GM21390 (cell line): ENCODE results near the gene CCDC90B.
A peak's percentile ranks its signal among the peaks of the same experiment; 100 is the strongest.
"Not testable (repeated sequence)": the region's sequence is repeated elsewhere in the genome, so short reads cannot be mapped to it uniquely, and the experiment has no call there.

Experiments
- ATAC-seq: cut with Tn5 transposase; IDR thresholded peaks from one replicate; pipeline ENCODE4 v1.9.1; 2021; ENCODE audit not compliant: unreplicated experiment

The CCDC90B gene

GRCh38 chr11:83292709-83293456 is 6.7 kb upstream of the CCDC90B start:
- peak; percentile 66 for ATAC-seq

- ATAC-seq: no peak
Observed at GRCh38 chr11:83287631-83288030, 1.5 kb upstream of the CCDC90B start.

GRCh38 chr11:83285151-83285770 is 906 bp downstream of the CCDC90B start:
- ATAC-seq: peak; percentile 44

- no peak for ATAC-seq
Observed at GRCh38 chr11:83284501-83285150, 1.5 kb downstream of the CCDC90B start.

GRCh38 chr11:83282084-83282716 is 4.0 kb downstream of the CCDC90B start:
- no peak for ATAC-seq

- ATAC-seq: no peak
Observed at GRCh38 chr11:83280256-83280655, 5.9 kb downstream of the CCDC90B start.

- ATAC-seq: no peak
Observed at GRCh38 chr11:83278351-83278750, 7.8 kb downstream of the CCDC90B start.

GRCh38 chr11:83275888-83276641 is 10.1 kb downstream of the CCDC90B start:
- ATAC-seq: no peak

- ATAC-seq: no peak
Observed at GRCh38 chr11:83272627-83273026, 13.5 kb downstream of the CCDC90B start.

- not testable (repeated sequence) for ATAC-seq
Observed at GRCh38 chr11:83271734-83272133, 14.4 kb downstream of the CCDC90B start.

- ATAC-seq: not testable (repeated sequence)
Observed at GRCh38 chr11:83269080-83269479, 17.1 kb downstream of the CCDC90B start.

GRCh38 chr11:83265331-83265730 is 20.8 kb downstream of the CCDC90B start:
- ATAC-seq: no peak

- no peak for ATAC-seq
Observed at GRCh38 chr11:83259559-83259958, 26.6 kb downstream of the CCDC90B start.

GRCh38 chr11:83257761-83258168 is 28.4 kb downstream of the CCDC90B start:
- no peak for ATAC-seq

- no peak for ATAC-seq
Observed at GRCh38 chr11:83256602-83257340, 29.4 kb downstream of the CCDC90B start.

- no peak for ATAC-seq
Observed at GRCh38 chr11:83255366-83255765, 30.8 kb downstream of the CCDC90B start.

- no peak for ATAC-seq
Observed at GRCh38 chr11:83252941-83253340, 33.2 kb downstream of the CCDC90B start.

- ATAC-seq: no peak
Observed at GRCh38 chr11:83252266-83252665, 33.9 kb downstream of the CCDC90B start.

- peak; percentile 69 for ATAC-seq
Observed at GRCh38 chr11:83249972-83250593, 36.1 kb downstream of the CCDC90B start.

- ATAC-seq: peak; percentile 46
Observed at GRCh38 chr11:83249445-83249844, 36.7 kb downstream of the CCDC90B start.
